GM20000 (cell line): Measurements from ENCODE around the gene AGAP5.
"Not testable (repeated sequence)": the region's sequence is repeated elsewhere in the genome, so short reads cannot be mapped to it uniquely, and the experiment has no call there.

Experiments used
- DNase-seq: peaks from one replicate; pipeline ENCODE4 v3.0.0; 2012; ENCODE audit warnings: low spot score
- TF ChIP-seq, protein P1 (sequence below): IDR thresholded peaks from 2 replicates; pipeline ENCODE4 v1.5.1; 2012; ENCODE audit warnings: mild to moderate bottlenecking, control low read depth; ENCODE audit errors: extremely low read depth, missing control alignments

AGAP5 gene

DNA sequence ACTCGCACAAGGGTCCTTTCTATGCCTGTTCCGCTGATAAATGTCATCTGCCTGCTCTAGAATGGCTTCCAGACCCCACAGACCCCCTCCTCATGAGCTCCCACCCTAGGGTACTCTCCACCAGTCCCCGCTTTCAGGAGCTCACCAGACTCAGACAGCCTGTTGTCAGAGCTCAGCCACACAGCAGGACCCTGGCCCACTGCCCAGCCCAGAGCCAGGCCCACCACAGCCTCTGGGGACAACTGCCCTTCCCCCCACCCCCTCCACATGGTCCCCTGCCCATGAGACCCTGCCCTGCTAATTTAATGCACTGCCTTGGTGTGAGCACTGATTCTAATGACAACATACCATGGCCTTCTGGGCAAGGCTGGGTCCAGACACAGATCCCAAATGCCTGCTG lies 32.3 kb downstream of the AGAP5 start:
- DNase-seq = not testable (repeated sequence)

DNA sequence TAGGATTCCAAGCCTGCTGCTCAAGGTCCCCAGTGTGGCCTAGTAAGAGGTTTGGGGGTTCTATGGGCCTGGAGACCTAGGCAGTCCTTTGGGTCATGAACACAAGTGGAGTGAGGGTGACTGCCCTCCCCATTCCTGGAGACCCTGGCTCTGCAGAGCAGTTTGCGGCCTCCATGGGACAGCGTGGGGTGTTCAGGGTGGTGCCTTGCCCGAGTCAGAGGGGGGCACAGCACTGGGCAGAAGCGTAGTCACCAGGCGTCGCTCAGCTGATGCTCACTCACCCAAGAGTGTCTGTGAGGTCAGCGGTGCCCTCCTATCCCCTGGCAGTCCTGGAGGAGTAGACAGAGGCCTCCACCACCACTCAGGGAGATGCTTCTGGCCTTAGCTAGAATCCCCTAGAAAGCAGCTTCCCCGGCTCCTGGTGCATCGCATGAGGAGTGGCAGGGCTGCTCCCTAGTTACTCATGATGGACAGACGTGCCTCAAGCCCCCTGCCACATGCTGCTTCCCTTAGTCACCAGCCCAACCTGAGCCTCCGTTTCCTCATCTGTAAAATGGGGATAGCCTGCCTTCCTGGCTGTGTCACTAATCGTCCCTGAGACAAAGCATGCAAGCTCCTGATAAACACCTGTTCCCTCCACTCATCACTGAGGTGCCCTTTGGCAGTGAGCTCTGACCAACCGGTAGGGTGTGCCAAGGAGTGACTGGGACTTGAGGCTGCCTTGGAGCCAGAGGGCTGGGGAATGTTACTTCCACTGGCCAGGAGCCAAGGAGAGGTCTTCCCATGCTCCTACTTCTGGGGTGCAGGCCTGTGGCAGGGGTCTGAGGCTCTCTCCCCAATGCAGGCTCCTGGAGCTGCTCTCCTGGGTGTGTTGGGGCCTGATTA lies 33.5 kb downstream of the AGAP5 start:
- DNase-seq = not testable (repeated sequence)

DNA sequence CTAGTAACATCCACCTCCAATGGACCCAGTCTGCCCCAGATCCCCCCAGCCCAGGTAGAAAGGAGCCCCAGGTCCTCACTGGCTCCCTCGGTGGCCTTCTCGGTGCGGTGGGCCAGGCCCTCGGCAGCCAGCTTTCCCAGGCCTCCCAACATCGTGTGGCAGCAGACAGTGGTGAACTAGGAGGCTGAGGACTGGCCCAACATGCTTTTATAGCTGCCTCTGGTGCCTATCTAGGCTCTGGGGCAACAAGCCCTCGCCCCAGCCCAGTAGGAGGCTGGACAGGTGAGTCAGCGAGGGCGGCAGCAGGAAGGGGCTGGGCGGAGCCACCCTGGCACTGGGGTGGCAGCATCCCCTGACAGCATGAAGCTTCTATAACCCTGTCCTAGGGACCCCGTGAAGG lies 34.3 kb downstream of the AGAP5 start:
- not testable (repeated sequence) for DNase-seq

DNA sequence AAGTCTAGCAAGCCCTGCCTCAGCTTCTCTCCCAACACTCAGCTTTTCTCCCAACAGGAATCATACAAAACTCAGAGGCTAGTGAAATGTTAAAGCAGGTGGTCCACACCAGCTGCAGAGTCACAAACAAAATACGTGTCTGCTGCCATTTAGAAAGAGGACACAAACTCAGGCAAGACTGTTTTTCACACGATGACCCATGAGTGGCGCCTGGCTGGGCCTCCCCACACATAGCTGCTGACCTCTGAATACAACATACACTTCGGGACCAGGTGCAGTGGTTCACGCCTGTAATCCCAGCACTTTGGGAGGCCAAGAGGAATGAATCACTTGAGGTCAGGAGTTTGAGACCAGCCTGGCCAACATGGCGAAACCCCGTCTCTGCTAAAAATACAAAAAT lies 35.2 kb downstream of the AGAP5 start:
- DNase-seq = not testable (repeated sequence)

DNA sequence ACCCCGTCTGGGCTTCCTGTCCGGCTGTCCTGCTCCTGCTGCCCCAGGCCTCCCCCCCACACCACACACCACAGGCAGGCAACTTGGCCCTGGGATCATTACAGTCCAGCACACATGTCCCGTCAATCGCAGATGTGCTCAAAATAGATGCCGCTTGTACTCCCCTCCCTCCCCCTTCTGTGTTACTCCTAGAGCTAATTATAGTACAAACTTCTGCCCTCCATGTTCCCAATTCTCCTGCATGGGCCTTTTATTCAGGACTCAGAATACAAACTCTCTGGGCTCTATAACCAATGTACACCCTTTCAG lies 42.0 kb downstream of the AGAP5 start, which contains the start of gene SYNPO2L:
SYNPO2L (minus strand) TSS at position 40 of the 309 bp plus-strand sequence. CDS start 107 bp downstream, outside the sequence.
- no peak for DNase-seq
- TF ChIP-seq, protein P1, sequence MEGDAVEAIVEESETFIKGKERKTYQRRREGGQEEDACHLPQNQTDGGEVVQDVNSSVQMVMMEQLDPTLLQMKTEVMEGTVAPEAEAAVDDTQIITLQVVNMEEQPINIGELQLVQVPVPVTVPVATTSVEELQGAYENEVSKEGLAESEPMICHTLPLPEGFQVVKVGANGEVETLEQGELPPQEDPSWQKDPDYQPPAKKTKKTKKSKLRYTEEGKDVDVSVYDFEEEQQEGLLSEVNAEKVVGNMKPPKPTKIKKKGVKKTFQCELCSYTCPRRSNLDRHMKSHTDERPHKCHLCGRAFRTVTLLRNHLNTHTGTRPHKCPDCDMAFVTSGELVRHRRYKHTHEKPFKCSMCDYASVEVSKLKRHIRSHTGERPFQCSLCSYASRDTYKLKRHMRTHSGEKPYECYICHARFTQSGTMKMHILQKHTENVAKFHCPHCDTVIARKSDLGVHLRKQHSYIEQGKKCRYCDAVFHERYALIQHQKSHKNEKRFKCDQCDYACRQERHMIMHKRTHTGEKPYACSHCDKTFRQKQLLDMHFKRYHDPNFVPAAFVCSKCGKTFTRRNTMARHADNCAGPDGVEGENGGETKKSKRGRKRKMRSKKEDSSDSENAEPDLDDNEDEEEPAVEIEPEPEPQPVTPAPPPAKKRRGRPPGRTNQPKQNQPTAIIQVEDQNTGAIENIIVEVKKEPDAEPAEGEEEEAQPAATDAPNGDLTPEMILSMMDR = no peak

DNA sequence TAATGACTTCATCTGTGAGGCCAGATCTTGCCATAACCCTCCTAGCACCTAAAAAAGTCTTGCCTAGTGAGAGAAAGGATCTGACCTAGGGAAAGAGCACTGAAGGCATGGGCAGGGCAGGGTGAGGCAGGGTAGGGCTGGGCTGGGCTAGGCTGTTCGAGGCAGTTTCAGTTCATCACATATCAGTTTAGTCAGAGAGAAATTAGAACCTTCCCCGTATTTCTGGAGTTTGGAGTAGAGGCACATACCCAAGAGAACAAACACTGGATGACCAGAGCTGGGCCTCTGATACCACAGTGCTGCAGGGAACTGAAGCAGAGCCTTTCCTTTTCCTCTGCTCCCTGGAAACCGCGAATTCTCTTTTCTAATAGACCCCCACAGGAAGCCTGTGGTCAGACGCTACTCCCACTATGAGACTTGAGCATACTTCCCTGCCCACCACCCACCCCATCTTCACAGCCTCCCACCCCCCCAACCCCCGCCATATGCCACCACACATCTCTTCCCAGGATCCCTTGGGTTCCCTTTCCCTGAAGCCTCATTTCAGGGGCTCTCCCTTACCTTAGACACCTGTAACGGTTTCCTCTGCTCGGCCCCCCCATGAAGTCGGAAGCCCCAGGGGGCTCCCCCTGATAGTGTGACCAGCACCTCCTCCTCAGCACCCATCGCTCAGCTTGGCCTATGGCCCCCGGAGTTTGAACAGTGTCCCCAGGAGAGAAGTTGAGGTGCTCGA lies 42.5 kb downstream of the AGAP5 start:
- TF ChIP-seq, protein P1 = no peak
- DNase-seq = peak; percentile 54

DNA sequence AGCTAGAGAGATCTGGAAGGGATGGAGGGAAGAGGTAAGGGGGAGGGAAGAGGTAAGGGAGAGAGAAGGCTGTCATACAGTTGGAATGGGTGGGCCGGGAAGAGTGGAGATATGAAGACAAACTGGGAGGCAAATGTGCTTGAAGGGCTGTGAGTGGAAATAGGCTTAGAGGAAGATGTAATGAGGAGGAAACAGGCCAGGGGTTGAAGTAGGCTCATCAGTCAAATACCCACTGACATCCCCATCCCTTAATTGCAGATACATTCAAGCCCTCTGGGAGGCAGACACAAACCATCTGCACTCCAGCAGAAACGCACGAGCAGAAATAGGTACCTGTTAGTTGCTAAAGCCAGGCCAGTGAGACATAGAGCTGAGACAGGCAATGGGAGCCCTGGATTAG lies 44.2 kb downstream of the AGAP5 start:
- TF ChIP-seq, protein P1 = peak; percentile 44
- DNase-seq = peak; percentile 52

DNA sequence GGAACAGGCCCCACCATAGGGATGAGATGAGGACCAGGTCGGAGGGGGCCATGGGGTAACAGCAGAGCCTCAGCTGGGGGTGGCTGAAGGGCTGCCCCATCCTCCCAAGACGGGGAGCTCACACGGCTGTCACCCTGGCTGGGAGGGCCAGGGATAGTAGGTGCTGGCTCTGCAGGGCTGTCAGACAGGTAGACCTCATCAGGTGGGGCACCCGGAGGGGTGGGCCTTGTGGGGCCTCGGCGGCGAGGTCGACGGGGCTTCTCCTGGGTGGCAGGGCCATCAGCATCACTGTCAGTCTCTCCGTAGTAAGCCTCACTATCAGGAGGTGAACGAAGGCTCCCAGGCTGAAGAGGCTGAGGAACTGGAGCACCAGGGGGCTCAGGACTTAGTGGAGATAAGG lies 44.7 kb downstream of the AGAP5 start:
- TF ChIP-seq, protein P1 = no peak
- DNase-seq = no peak

DNA sequence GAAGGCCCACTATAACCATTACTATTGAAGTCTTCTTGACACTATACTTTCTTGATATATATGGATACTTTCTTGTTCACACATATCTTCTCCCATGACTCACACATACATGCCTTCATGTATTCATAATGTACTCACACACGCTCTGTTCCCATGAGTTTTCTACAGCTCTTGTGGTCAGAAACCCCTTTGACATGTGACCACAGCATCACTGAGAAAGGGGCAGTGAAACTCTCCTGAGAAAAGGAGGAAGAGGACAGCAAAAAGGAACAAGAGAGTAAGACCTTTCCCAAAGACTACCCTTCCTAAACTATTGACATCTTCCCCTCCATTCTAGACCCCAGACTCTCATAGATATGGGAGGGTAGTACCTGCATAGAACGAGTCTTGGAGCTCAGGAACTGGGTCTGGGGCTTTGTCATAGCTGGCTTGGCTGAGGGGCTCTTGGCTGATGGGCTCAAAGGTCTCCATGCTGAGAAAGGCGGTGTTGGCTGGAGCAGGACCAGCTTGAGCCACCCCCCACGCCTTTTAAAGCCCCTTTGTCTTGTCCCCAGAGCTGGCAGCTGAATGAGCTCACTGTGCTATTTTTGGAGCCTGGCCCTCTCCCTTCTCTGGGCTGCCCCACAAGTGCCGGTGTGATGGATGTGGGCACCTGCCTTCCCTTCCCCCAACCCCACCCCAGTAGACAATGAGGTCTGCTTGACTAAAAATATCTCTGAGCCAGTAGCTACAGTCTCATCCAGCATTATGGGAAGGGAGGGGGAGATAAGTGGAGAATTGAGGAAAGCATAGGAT lies 47.2 kb downstream of the AGAP5 start:
- DNase-seq = peak; percentile 69
- TF ChIP-seq, protein P1 = no peak
